GM18526 (cell line): ENCODE data around the gene SAFB2.

Experiments used
- POLR2A ChIP-seq: IDR thresholded peaks from 3 replicates; pipeline ENCODE4 v1.6.1; 2011; ENCODE audit not compliant: insufficient read length; ENCODE audit errors: extremely low read depth

Gene SAFB2

DNA sequence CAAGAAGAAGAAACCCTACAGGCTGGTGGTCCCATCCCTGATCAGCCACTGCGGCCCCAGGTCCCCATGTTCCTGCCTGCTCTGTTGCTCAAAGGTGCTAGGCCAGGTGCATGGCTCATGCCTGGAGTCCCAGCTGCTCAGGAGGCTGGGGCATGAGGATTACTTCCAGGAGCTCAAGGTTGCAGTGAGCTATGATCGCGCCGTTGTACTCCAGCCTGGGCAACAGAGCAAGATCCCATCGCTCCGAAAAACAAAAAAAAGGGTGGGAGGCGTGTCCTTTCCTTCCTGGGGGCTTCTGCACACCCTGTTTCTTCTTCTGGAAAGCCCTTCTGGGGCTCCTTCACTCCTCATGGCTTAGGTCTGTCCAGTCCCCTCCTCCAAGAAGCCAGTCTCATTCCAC lies 42.9 kb downstream of the SAFB2 start:
- TF ChIP-seq POLR2A = no peak

DNA sequence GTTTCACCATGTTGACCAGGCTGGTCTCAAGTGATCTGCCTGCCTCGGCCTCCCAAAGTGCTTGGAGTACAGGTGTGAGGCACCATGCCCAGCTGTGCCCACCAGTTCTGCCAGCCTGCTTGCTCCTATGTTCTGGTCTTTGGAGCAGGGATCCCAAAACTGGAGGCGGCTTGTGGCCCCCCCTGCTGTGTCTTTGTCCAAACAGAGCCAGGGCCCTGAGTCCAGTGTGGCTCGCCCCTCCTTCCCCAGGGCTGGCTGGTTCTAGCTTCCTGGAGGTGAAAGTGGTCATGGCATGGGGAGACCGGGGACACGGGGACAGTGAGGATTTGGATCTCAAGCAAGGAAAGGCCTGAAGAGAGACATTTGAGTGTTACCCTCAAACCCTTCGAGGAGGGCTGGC lies 43.3 kb downstream of the SAFB2 start:
- no peak for TF ChIP-seq POLR2A

DNA sequence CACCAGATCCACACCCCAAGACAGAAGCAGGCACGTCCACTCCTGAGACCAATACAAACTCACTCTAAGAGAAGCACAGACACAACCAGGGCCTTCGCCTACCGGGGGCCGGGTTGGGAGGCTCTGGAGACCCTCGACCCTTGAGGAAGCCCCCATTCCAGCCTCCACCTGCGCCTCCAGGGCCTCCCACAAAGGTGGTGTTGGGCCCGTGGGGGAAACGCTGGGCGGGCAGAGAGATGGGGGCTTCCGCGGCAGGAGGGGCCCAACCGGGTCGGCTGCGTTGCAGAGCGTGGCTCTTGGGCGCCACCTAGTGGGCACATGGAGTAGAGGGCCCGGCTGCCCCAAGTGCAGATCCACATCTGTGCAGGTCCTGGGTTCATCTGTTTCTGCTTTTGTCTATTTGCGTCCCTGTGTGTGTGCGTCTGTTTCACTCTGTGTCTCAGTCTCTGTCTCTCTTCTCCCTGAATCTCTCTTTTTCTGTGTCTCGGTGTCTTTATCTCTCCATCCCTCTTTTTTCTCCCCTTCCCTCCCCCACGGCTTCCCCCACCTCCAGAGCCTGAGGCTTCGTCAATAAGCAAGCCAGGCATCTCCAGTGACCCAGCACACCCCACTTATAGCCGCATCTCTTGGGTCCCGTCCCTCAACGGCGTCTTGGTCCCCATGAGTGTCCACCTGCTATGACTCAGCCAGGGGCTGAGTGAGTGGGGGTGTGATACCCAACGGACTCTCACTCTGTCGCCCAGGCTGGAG lies 44.3 kb downstream of the SAFB2 start:
- TF ChIP-seq POLR2A = no peak

DNA sequence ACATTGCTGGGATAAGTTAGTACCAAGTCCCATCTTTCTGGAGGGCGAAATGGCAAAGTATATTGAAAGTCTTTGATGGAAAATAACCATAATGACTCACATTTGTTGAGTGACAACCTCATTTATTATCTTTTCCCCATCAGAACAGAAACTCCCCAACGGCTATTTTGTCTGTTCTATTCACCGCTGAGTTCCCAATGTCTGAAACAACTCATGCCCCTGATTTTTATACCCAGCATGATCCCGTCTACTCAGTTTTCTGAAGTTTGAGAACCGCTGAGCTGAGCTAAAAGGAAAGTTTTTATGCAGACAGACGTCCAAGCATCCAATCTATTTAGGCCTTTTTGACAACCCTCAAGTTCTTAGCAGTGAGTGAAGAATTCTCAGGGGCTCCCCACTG lies 47.0 kb downstream of the SAFB2 start:
- TF ChIP-seq POLR2A = no peak

DNA sequence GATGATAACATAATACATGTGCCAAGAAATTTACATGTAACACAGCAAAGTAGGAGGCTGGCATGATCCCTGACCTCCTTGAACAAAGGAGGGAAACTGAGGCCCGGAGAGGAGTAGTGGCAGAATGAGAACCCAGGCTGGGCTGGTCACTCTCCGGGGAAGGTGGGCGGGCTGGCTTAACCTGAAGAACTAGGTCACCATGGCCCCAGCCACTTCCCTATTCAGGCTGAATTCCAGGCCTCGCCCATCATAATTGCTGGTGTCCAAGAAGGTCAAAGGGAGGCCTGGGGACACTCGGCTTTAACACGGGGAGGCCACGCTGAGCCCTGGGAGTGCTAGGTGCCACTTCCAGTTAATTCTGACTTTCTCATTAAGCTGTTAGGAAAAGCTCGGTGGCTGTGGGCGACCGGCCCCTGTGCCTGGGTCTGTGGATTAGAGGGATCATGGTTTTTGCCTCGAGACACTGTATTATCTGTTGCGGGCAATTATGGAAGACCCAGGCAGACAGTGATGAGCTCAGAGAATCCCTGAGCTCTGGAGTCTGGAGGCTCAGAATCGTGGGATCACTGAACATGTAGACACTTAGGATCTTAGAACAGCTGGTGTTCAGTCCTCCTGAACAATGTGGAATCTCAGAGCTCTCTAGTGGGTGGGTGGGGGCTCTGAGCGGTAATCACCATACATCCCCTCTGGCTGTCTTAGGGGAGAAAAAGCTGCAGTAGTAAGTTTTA lies 49.9 kb downstream of the SAFB2 start:
- no peak for TF ChIP-seq POLR2A

DNA sequence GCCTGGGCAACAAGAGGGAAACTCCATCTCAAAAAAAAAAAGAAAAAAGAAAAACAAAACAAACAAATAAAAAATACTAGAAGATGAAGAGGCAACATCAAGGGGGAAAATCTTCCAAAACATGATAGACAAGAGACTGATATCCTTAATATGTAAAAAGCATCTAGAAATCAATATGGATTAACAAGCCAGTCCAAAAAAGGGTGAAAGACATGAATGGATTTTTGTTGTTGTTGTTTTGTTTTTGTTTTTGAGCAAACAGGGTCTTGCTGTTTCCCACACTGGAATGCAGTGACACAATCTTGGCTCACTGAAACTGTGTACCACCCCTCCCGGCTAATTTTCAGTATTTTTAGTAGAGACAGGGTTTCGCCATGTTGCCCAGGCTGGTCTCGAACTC lies 50.8 kb downstream of the SAFB2 start:
- no peak for TF ChIP-seq POLR2A

DNA sequence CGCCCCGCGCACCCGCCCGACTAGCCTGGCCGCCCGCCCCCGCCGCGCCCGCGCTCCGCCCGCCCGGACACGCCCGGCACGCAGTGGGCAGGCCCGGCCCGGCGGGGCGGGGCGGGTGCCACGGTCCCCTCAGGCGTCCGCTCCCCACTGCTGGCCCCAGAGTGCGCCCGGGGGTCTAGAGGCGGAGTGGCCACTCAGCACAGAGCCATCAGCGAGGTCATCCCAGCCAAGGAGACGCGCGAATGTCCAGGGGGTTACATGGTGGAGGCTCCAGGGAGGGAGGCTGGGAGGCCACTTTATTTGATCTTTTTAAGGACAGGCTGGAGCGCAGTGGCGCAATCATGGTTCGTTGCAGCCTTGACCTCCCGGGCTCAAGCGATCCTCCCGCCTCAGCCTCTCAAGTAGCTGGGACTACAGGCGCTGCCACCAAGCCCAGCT lies 54.6 kb downstream of the SAFB2 start:
- TF ChIP-seq POLR2A = no peak

DNA sequence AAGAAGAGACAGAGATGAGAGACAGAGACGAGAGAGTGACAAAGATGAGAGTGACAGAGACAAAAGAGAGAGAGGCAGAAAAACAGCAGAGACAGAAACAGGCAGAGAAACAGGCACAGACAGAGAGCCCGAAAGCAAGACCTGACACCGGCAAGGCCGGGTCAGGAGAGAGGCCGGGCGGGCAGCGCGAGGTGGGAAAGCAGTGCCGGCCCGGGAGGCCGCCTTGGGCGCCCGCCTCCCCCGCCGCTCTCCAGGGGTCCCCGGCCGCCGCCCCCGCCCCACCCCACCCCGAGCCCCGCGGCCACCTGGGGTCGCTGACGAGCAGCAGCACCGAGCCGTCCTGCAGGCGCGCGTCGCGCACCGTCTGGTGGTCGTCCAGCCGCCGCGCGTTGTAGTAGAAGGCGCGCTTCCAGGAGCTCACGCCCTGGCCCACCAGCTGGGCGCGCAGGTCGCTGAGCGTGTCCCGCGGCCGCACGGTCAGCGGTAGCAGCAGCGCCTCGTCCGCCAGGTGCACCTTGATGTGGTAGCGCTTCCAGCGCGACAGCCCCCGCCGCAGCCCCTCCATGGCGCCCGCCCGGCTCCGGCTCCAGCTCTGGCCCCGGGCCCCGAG lies 55.1 kb downstream of the SAFB2 start, which contains the start of gene TINCR:
Gene TINCR, minus strand, starts transcription at position 594 of the 610 bp plus-strand sequence.
- no peak for TF ChIP-seq POLR2A

DNA sequence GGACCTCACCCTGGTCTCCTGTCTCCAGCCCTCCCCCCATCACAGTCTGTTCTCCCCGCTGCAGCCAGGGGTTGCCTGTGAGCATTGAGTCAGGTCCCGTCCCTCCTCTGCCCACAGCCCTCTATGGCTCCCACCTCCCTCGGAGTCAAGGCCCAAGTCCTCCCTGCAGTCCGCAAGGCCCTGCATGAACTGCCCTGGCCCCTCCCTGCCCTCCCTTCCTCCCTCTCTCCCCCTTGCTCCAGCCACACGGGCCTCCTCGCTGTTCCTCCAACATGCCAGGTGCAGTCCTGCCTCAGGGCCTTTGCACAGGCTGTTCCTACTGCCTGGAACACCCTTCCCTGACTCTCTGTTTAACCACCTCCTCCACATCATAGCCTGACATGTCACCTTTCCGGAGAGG lies 57.6 kb downstream of the SAFB2 start:
- no peak for TF ChIP-seq POLR2A

DNA sequence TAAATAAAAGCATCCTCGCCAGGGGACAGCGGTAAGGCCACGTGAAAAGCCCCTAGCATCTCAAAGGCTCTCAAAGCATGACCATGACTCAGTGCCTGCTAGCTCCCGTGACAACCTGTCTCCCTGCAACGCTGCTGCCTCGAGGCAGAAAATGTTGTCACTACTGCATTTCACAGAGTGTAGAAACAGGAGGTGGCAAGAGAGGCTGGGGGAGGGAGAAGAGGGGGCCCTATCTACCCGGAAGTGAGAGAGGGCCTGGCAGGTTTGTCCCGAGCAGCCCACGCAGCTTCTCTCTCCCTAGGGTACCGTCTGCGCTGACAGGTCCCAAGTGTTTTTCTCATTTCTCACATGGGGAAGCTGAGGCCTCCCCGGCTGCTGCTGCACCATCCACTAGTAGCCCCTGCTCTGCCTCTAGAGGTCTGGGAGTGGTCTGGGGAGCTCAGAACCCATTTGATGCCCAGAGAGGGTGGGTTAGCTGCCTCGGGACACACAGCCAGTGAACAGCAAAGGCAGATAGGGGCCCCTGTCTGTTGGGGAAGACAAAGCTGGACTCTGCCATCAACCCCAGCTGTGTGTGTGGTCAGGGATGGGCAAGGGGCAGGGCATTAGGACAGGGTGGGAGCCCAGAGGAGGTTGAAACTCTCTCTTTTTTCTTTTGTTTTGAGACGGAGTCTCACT lies 58.5 kb downstream of the SAFB2 start:
- no peak for TF ChIP-seq POLR2A

DNA sequence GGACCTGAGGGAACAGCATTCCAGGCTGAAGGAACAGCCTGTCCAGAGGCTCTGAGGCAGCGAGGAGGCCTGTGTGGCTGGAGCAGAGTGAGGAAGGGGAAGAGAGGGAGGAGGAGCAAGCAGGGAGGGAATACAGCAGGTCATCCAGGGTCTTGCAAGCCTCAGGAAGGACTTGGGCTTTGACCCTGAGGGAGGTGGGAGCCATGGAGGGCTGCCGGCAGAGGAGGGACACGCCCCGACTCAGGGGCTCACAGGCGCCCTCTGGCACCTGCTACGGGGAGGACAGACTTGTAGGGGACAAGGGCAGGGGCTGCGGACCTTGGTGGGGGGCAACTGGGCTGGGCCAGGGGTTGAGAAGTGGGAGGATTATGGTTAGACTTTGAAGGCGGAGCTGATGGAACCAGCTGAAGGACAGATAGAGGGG lies 59.6 kb downstream of the SAFB2 start:
- no peak for TF ChIP-seq POLR2A

DNA sequence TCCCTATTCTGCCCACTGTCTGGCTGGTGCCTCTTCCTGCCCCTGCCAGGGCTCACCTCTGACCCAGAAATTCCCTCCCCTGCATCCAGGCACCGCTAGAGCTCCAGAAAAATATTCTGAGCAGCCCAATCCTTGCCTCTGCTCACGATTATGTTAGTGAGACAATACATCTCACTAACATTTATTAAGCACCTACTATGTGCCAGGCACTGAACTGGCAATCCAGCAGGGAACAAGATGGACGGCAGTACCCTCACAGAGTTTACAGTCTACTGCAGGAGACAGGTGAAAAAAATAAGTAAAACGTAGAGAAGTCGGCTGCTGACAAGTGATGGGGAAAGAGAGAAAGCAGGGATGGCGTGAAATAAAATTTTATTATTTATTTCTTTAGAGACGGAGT lies 60.3 kb downstream of the SAFB2 start:
- TF ChIP-seq POLR2A = no peak

DNA sequence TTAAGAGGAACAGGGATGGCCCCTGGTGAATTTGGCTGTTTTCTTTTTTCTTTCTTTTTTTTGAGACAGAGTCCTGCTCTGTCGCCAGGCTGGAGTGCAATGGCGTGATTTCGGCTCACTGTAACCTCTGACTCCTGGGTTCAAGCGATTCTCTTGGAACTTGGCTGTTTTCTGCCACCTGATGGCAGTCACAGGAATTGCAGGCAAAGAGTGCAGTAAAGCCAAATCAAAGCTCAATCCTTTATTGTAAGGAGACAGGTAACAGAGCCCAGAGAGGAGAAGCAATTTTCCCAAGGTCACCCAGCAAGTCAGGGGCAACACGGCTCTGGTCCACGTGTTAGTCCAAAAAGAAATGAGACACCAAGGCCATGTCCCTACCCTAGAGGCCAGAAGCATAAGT lies 61.0 kb downstream of the SAFB2 start:
- TF ChIP-seq POLR2A = no peak

DNA sequence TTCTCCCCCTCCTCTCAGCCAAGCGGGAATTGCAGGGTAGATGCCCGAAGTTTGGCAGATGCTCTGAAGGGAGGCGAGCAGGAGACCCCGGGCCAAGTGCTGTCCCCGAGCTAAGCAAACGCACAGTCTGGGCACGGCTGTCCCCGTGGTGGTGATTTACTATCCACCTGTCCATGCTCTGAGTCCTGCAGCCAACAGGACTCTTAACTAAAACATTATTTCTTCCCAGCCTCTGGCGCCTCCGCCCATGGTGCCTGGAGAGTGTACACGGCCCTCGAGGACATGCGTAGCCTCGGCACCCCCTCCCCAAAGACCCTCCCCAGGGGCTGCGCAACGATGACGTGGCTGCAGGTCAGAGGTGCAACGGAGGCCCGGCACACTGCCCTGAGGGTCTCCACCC lies 62.4 kb downstream of the SAFB2 start:
- TF ChIP-seq POLR2A = no peak

DNA sequence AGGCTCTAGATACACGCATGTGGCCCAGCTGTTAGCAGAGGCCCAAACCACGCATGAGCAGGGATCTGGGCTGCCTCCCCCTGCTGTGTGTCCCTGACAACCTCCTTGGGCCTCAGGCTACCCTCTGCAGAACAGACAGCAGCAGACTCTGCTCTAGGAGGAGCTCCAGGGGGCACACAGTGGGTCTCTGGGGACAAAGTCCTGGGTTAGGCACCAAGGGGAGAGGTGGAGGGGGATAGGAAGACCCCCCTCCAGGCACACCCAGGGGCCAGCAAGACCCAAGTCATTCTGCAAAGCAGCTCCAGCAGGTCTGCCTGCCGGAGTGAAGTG lies 62.8 kb downstream of the SAFB2 start:
- no peak for TF ChIP-seq POLR2A
